HepG2 (cell line): ENCODE results near the gene SYPL1.

ENCODE experiments used
- CTCF ChIP-seq: sonication (generic); formaldehyde crosslinking; IDR thresholded peaks from 2 replicates; pipeline ENCODE4 v1.5.0; 2020; ENCODE audit warnings: mild to moderate bottlenecking, missing genetic modification reagents, moderate library complexity
- POLR2A ChIP-seq, 2 experiments: IDR thresholded peaks; 2 replicates each; pipeline ENCODE4 v1.6.1; 2011; ENCODE audit warnings: low read depth in 2 of 2, low read length in 2 of 2, mild to moderate bottlenecking in 1 of 2, moderate library complexity in 1 of 2; ENCODE audit not compliant: insufficient read depth in 1 of 2
- ZNF496 ChIP-seq: sonication (generic); formaldehyde crosslinking; IDR thresholded peaks from 2 replicates; pipeline ENCODE4 v1.8.1; 2023; ENCODE audit warnings: mild to moderate bottlenecking, moderate library complexity, missing genetic modification reagents; ENCODE audit not compliant: insufficient replicate concordance

- TF ChIP-seq CTCF (CRISPR knock-in tag) (peak; percentile 81), ZNF496 (CRISPR knock-in tag) (no peak), POLR2A (IDR thresholded peaks at IDR 0.05; ENCODE audit: insufficient read depth in 1 of 2, low read depth in 2 of 2, low read length in 2 of 2) (no peak)
Observed at GRCh38 chr7:106050002-106050745, 61.9 kb downstream of the SYPL1 start.
